Activated naive CD4-positive, alpha-beta T cell treated with anti-CD3 and anti-CD28 coated beads for 36 hours (primary cell): ENCODE measurements around the gene ZNF362. TPM values are rescaled to one million over a fixed set of nuclear protein-coding genes. Genes with fewer than 3 reads are reported as not detected.

Source experiments
- CTCF ChIA-PET: fragments of 350-600 bp; sonication (Branson Sonifier 250); formaldehyde crosslinking; loops from one replicate; lab custom pipeline; 2021; ENCODE audit warnings: antibody characterized with exemption; lab: Charles Lee
- DNase-seq: peaks from one replicate; pipeline ENCODE4 v3.0.0-alpha.2; 2020
- H3K27ac Mint-ChIP-seq: one replicate; pipeline ENCODE4 v1.8.0; 2021; ENCODE audit warnings: mild to moderate bottlenecking, mixed read lengths
- H3K27me3 Mint-ChIP-seq: one replicate; pipeline ENCODE4 v1.8.0; 2021; ENCODE audit warnings: low read depth, mixed read lengths
- H3K36me3 Mint-ChIP-seq: one replicate; pipeline ENCODE4 v1.8.0; 2021; ENCODE audit warnings: low read depth, mixed read lengths
- H3K4me1 Mint-ChIP-seq: one replicate; pipeline ENCODE4 v1.8.0; 2021; ENCODE audit warnings: low read depth, mixed read lengths
- H3K4me3 Mint-ChIP-seq: one replicate; pipeline ENCODE4 v1.8.0; 2021; ENCODE audit warnings: mild to moderate bottlenecking, moderate library complexity, mixed read lengths
- H3K9me3 Mint-ChIP-seq: one replicate; pipeline ENCODE4 v1.8.0; 2021; ENCODE audit warnings: mixed read lengths
- intact Hi-C: fragments of 100-400 bp; cut with micrococcal nuclease; formaldehyde crosslinking; loops from one replicate; pipeline ENCODE4 v1.15.1; 2023
- total RNA-seq, 2 experiments: library from RNA; stranded (reverse); gene quantifications; one replicate each; pipeline ENCODE4 v1.2.3, GENCODE V29; 2021

The ZNF362 gene
- total RNA-seq, 2 experiments from 2014 or later, result 8.1 to 8.8 TPM

GRCh38 chr1:33295023-33295422 lies 38.7 kb downstream of the ZNF362 start:
- intact Hi-C loops, result loop anchor here (1.0 to 5.0 kb wide), 5 partner anchors 52 to 318 kb away; no protein-coding TSS in a partner anchor
- no peak for DNase-seq
- H3K27ac Mint-ChIP-seq, result no peak overlapping the region
- H3K36me3 Mint-ChIP-seq, result peaks cover 2% of the 10 kb centered on the region
- H3K4me1 Mint-ChIP-seq, result peaks cover 5% of the 10 kb centered on the region
- H3K27me3 Mint-ChIP-seq, result no peaks in the 10 kb centered on the region
- H3K9me3 Mint-ChIP-seq, result no peaks in the 10 kb centered on the region
- CTCF ChIA-PET, result interaction anchor here (0.6 to 5.7 kb wide), 26 partner anchors 8 to 338 kb away, joined by 3 to 84 read pairs (median 5); partner anchors contain the start of gene ZSCAN20
- no peak overlapping the region for H3K4me3 Mint-ChIP-seq

GRCh38 chr1:33295450-33296081 lies 39.3 kb downstream of the ZNF362 start:
- peak; percentile 95 for DNase-seq
- Mint-ChIP-seq H3K27me3 (no peaks in the 10 kb centered on the region), H3K9me3 (no peaks in the 10 kb centered on the region), H3K4me1 (peaks cover 5% of the 10 kb centered on the region), H3K4me3 (no peak overlapping the region), H3K36me3 (peaks cover 2% of the 10 kb centered on the region), H3K27ac (no peak overlapping the region)
- intact Hi-C loops, result loop anchor here (1.0 to 5.0 kb wide), 5 partner anchors 52 to 318 kb away; no protein-coding TSS in a partner anchor
- CTCF ChIA-PET, result interaction anchor here (0.6 to 5.7 kb wide), 33 partner anchors 8 to 338 kb away, joined by 3 to 84 read pairs (median 5); partner anchors contain the start of gene ZSCAN20

- Mint-ChIP-seq H3K27ac (no peak overlapping the region), H3K36me3 (peaks cover 2% of the 10 kb centered on the region), H3K27me3 (no peaks in the 10 kb centered on the region), H3K4me3 (no peak overlapping the region), H3K9me3 (no peaks in the 10 kb centered on the region), H3K4me1 (peaks cover 5% of the 10 kb centered on the region)
- DNase-seq, result no peak
- intact Hi-C loops, result loop anchor here (5.0 kb wide), 1 partner anchor 51 kb away; no protein-coding TSS in a partner anchor
- CTCF ChIA-PET, result interaction anchor here (0.6 to 5.7 kb wide), 31 partner anchors 7 to 337 kb away, joined by 3 to 84 read pairs (median 5); partner anchors contain the start of gene ZSCAN20
Measured at GRCh38 chr1:33296082-33296458, 39.8 kb downstream of the ZNF362 start.

GRCh38 chr1:33296824-33297223 lies 40.5 kb downstream of the ZNF362 start:
- Mint-ChIP-seq H3K4me3 (no peak overlapping the region), H3K27me3 (no peaks in the 10 kb centered on the region), H3K4me1 (peaks cover 9% of the 10 kb centered on the region), H3K27ac (no peak overlapping the region), H3K9me3 (no peaks in the 10 kb centered on the region), H3K36me3 (peaks cover 6% of the 10 kb centered on the region)
- CTCF ChIA-PET, result interaction anchor here (0.9 to 5.7 kb wide), 12 partner anchors 9 to 314 kb away, joined by 3 to 84 read pairs (median 6); partner anchors contain the start of gene ZSCAN20
- intact Hi-C loops, result loop anchor here (5.0 kb wide), 1 partner anchor 50 kb away; no protein-coding TSS in a partner anchor
- DNase-seq, result no peak

GRCh38 chr1:33297911-33298622 lies 41.8 kb downstream of the ZNF362 start:
- CTCF ChIA-PET, result interaction anchor here (0.6 to 5.7 kb wide), 12 partner anchors 9 to 173 kb away, joined by 3 to 84 read pairs (median 4); partner anchors contain the start of gene ZSCAN20
- H3K36me3 Mint-ChIP-seq, result peaks cover 9% of the 10 kb centered on the region
- H3K27me3 Mint-ChIP-seq, result no peaks in the 10 kb centered on the region
- H3K4me3 Mint-ChIP-seq, result no peak overlapping the region
- peaks cover 17% of the 10 kb centered on the region for H3K4me1 Mint-ChIP-seq
- DNase-seq, result no peak
- no peak overlapping the region for H3K27ac Mint-ChIP-seq
- H3K9me3 Mint-ChIP-seq, result no peaks in the 10 kb centered on the region
- intact Hi-C loops, result loop anchor here (1.0 to 5.0 kb wide), 2 partner anchors 49 to 186 kb away; no protein-coding TSS in a partner anchor

- no peaks in the 10 kb centered on the region for H3K27me3 Mint-ChIP-seq
- no peak overlapping the region for H3K4me3 Mint-ChIP-seq
- H3K9me3 Mint-ChIP-seq, result no peaks in the 10 kb centered on the region
- H3K27ac Mint-ChIP-seq, result no peak overlapping the region
- CTCF ChIA-PET, result interaction anchor here (0.6 to 5.7 kb wide), 12 partner anchors 10 to 173 kb away, joined by 3 to 84 read pairs (median 4); partner anchors contain the start of gene ZSCAN20
- DNase-seq, result peak; percentile 65
- peaks cover 9% of the 10 kb centered on the region for H3K36me3 Mint-ChIP-seq
- peaks cover 17% of the 10 kb centered on the region for H3K4me1 Mint-ChIP-seq
- intact Hi-C loops, result loop anchor here (1.0 to 5.0 kb wide), 2 partner anchors 49 to 186 kb away; no protein-coding TSS in a partner anchor
Measured at GRCh38 chr1:33298623-33299277, 42.5 kb downstream of the ZNF362 start.

- no peak for DNase-seq
- Mint-ChIP-seq H3K9me3 (no peaks in the 10 kb centered on the region), H3K27ac (no peak overlapping the region), H3K36me3 (peaks cover 9% of the 10 kb centered on the region), H3K4me3 (no peak overlapping the region), H3K4me1 (peaks cover 17% of the 10 kb centered on the region), H3K27me3 (no peaks in the 10 kb centered on the region)
- intact Hi-C loops, result loop anchor here (5.0 kb wide), 1 partner anchor 48 kb away; no protein-coding TSS in a partner anchor
- CTCF ChIA-PET, result interaction anchor here (0.7 to 2.2 kb wide), 5 partner anchors 13 to 173 kb away, joined by 3 to 8 read pairs (median 4); partner anchors contain the start of gene ZSCAN20
Measured at GRCh38 chr1:33299461-33300155, 43.3 kb downstream of the ZNF362 start.

GRCh38 chr1:33300673-33301072 lies 44.4 kb downstream of the ZNF362 start:
- intact Hi-C loops, result no loop called here
- Mint-ChIP-seq H3K36me3 (peaks cover 9% of the 10 kb centered on the region), H3K9me3 (no peaks in the 10 kb centered on the region), H3K27me3 (peaks cover under 1% of the 10 kb centered on the region), H3K4me3 (no peak overlapping the region), H3K27ac (no peak overlapping the region), H3K4me1 (peaks cover 12% of the 10 kb centered on the region)
- DNase-seq, result no peak
- CTCF ChIA-PET, result no interaction called here

GRCh38 chr1:33301273-33301984 lies 45.1 kb downstream of the ZNF362 start:
- DNase-seq, result no peak
- intact Hi-C loops, result no loop called here
- Mint-ChIP-seq H3K27ac (no peak overlapping the region), H3K4me1 (peaks cover 12% of the 10 kb centered on the region), H3K36me3 (peaks cover 9% of the 10 kb centered on the region), H3K9me3 (no peaks in the 10 kb centered on the region), H3K27me3 (peaks cover 7% of the 10 kb centered on the region), H3K4me3 (no peak overlapping the region)
- CTCF ChIA-PET, result no interaction called here

- CTCF ChIA-PET, result interaction anchor here (1.1 kb wide), 1 partner anchor 130 kb away, joined by 4 read pairs; no protein-coding TSS in a partner anchor
- Mint-ChIP-seq H3K36me3 (peaks cover 9% of the 10 kb centered on the region), H3K9me3 (no peaks in the 10 kb centered on the region), H3K27me3 (peaks cover 7% of the 10 kb centered on the region), H3K4me3 (no peak overlapping the region), H3K4me1 (peaks cover 12% of the 10 kb centered on the region), H3K27ac (no peak overlapping the region)
- DNase-seq, result peak; percentile 50
- intact Hi-C loops, result no loop called here
Measured at GRCh38 chr1:33302325-33302724, 46.0 kb downstream of the ZNF362 start.

GRCh38 chr1:33305016-33305415 lies 48.7 kb downstream of the ZNF362 start:
- Mint-ChIP-seq H3K36me3 (peaks cover 6% of the 10 kb centered on the region), H3K27me3 (peaks cover 8% of the 10 kb centered on the region), H3K4me1 (peaks cover 12% of the 10 kb centered on the region), H3K4me3 (no peak overlapping the region), H3K27ac (no peak overlapping the region), H3K9me3 (no peaks in the 10 kb centered on the region)
- no peak for DNase-seq
- CTCF ChIA-PET, result interaction anchor here (1.5 to 2.0 kb wide), 2 partner anchors 9 to 166 kb away, joined by 4 to 14 read pairs; no protein-coding TSS in a partner anchor
- intact Hi-C loops, result no loop called here
